Measurements from ENCODE around the gene DENND6B. TPM values are rescaled to one million over a fixed set of nuclear protein-coding genes. Genes with fewer than 3 reads are reported as not detected.

The DENND6B gene
- polyA plus RNA-seq, 3 donors from 2014 or later, result 0.23 to 0.34 TPM; not detected in 1

GRCh38 chr22:50289151-50289941 lies 37.5 kb downstream of the DENND6B start:
- Mint-ChIP-seq H3K27ac (no peak overlapping the region), H3K9me3 (no peaks in the 10 kb centered on the region), H3K4me3 (no peak overlapping the region), H3K4me1 (peaks cover 0 to 2% of the 10 kb centered on the region in 2 donors), H3K36me3 (no peaks in the 10 kb centered on the region), H3K27me3 (ENCODE audit: low read depth in 3 of 3) (peaks cover 0 to 5% (median 0%) of the 10 kb centered on the region in 3 donors)
- no peak for DNase-seq

GRCh38 chr22:50287731-50288130 lies 39.1 kb downstream of the DENND6B start:
- DNase-seq, result no peak
- Mint-ChIP-seq H3K36me3 (no peaks in the 10 kb centered on the region), H3K4me3 (no peak overlapping the region), H3K27ac (no peak overlapping the region), H3K4me1 (peaks cover 0 to 2% of the 10 kb centered on the region in 2 donors), H3K9me3 (no peaks in the 10 kb centered on the region), H3K27me3 (ENCODE audit: low read depth in 3 of 3) (peaks cover 0 to 3% (median 0%) of the 10 kb centered on the region in 3 donors)

GRCh38 chr22:50286701-50287318 lies 40.0 kb downstream of the DENND6B start:
- H3K27me3 Mint-ChIP-seq (ENCODE audit: low read depth in 3 of 3), result no peaks in the 10 kb centered on the region
- H3K36me3 Mint-ChIP-seq, result no peaks in the 10 kb centered on the region
- no peak overlapping the region for H3K4me3 Mint-ChIP-seq
- H3K4me1 Mint-ChIP-seq, result no peaks in the 10 kb centered on the region
- no peak overlapping the region for H3K27ac Mint-ChIP-seq
- DNase-seq, result no peak
- H3K9me3 Mint-ChIP-seq, result no peaks in the 10 kb centered on the region

- Mint-ChIP-seq H3K9me3 (no peaks in the 10 kb centered on the region), H3K4me3 (no peak overlapping the region), H3K27ac (no peak overlapping the region), H3K4me1 (no peaks in the 10 kb centered on the region), H3K36me3 (no peaks in the 10 kb centered on the region), H3K27me3 (ENCODE audit: low read depth in 3 of 3) (no peaks in the 10 kb centered on the region)
- DNase-seq, result no peak
Observed at GRCh38 chr22:50286275-50286674, 40.5 kb downstream of the DENND6B start.

- H3K36me3 Mint-ChIP-seq, result no peaks in the 10 kb centered on the region
- H3K27me3 Mint-ChIP-seq (ENCODE audit: low read depth in 3 of 3), result peaks cover 0 to 2% (median 0%) of the 10 kb centered on the region in 3 donors
- H3K4me3 Mint-ChIP-seq, result no peak overlapping the region
- H3K4me1 Mint-ChIP-seq, result no peaks in the 10 kb centered on the region
- no peak overlapping the region for H3K27ac Mint-ChIP-seq
- H3K9me3 Mint-ChIP-seq, result no peaks in the 10 kb centered on the region
- no peak for DNase-seq
Observed at GRCh38 chr22:50285568-50286229, 41.1 kb downstream of the DENND6B start.

- no peak for DNase-seq
- no peaks in the 10 kb centered on the region for H3K9me3 Mint-ChIP-seq
- H3K27ac Mint-ChIP-seq, result no peak overlapping the region
- no peaks in the 10 kb centered on the region for H3K4me1 Mint-ChIP-seq
- no peak overlapping the region for H3K4me3 Mint-ChIP-seq
- no peaks in the 10 kb centered on the region for H3K36me3 Mint-ChIP-seq
- H3K27me3 Mint-ChIP-seq (ENCODE audit: low read depth in 3 of 3), result peaks cover 0 to 2% (median 0%) of the 10 kb centered on the region in 3 donors
Observed at GRCh38 chr22:50284479-50284878, 42.3 kb downstream of the DENND6B start.

GRCh38 chr22:50283821-50284220 lies 43.0 kb downstream of the DENND6B start:
- H3K27ac Mint-ChIP-seq, result no peak overlapping the region
- H3K9me3 Mint-ChIP-seq, result no peaks in the 10 kb centered on the region
- H3K36me3 Mint-ChIP-seq, result no peaks in the 10 kb centered on the region
- no peak overlapping the region for H3K4me3 Mint-ChIP-seq
- H3K27me3 Mint-ChIP-seq (ENCODE audit: low read depth in 3 of 3), result peaks cover 0 to 2% (median 0%) of the 10 kb centered on the region in 3 donors
- H3K4me1 Mint-ChIP-seq, result no peaks in the 10 kb centered on the region
- DNase-seq, result no peak

- Mint-ChIP-seq H3K27me3 (ENCODE audit: low read depth in 3 of 3) (peaks cover 0 to 2% (median 0%) of the 10 kb centered on the region in 3 donors), H3K36me3 (no peaks in the 10 kb centered on the region), H3K4me3 (no peak overlapping the region), H3K4me1 (no peaks in the 10 kb centered on the region), H3K27ac (no peak overlapping the region), H3K9me3 (no peaks in the 10 kb centered on the region)
- DNase-seq, result no peak
Observed at GRCh38 chr22:50282361-50283155, 44.3 kb downstream of the DENND6B start.

- Mint-ChIP-seq H3K4me3 (no peak overlapping the region), H3K27ac (no peak overlapping the region), H3K9me3 (no peaks in the 10 kb centered on the region), H3K4me1 (no peaks in the 10 kb centered on the region), H3K27me3 (ENCODE audit: low read depth in 3 of 3) (peaks cover 0 to 2% (median 2%) of the 10 kb centered on the region in 3 donors), H3K36me3 (no peaks in the 10 kb centered on the region)
- no peak for DNase-seq
Observed at GRCh38 chr22:50281957-50282356, 44.9 kb downstream of the DENND6B start.

- no peak overlapping the region for H3K27ac Mint-ChIP-seq
- no peak for DNase-seq
- H3K9me3 Mint-ChIP-seq, result no peaks in the 10 kb centered on the region
- no peaks in the 10 kb centered on the region for H3K36me3 Mint-ChIP-seq
- no peaks in the 10 kb centered on the region for H3K4me1 Mint-ChIP-seq
- no peak overlapping the region for H3K4me3 Mint-ChIP-seq
- H3K27me3 Mint-ChIP-seq (ENCODE audit: low read depth in 3 of 3), result peaks cover 0 to 2% (median 2%) of the 10 kb centered on the region in 3 donors
Observed at GRCh38 chr22:50281384-50281760, 45.4 kb downstream of the DENND6B start.

- no peak for DNase-seq
- Mint-ChIP-seq H3K4me3 (no peak overlapping the region), H3K27ac (no peak overlapping the region), H3K9me3 (no peaks in the 10 kb centered on the region), H3K27me3 (ENCODE audit: low read depth in 3 of 3) (peaks cover 0 to 4% (median 2%) of the 10 kb centered on the region in 3 donors), H3K36me3 (no peaks in the 10 kb centered on the region), H3K4me1 (no peaks in the 10 kb centered on the region)
Observed at GRCh38 chr22:50280708-50281383, 46.0 kb downstream of the DENND6B start.

GRCh38 chr22:50280022-50280707 lies 46.6 kb downstream of the DENND6B start:
- Mint-ChIP-seq H3K4me1 (no peaks in the 10 kb centered on the region), H3K36me3 (no peaks in the 10 kb centered on the region), H3K27ac (no peak overlapping the region), H3K4me3 (no peak overlapping the region), H3K27me3 (ENCODE audit: low read depth in 3 of 3) (peaks cover 0 to 7% (median 2%) of the 10 kb centered on the region in 3 donors), H3K9me3 (no peaks in the 10 kb centered on the region)
- no peak for DNase-seq
